H1 (cell line): ENCODE data around the gene GREB1L. TPM values are rescaled to one million over a fixed set of nuclear protein-coding genes. Genes with fewer than 3 reads are reported as not detected.

Source experiments
- CTCF ChIA-PET: fragments of 300-600 bp; sonication (Branson Sonifier 250); formaldehyde crosslinking; loops from one replicate; lab custom pipeline; 2021; ENCODE audit not compliant: partially characterized antibody; lab: Charles Lee
- POLR2A ChIA-PET: fragments of 300-600 bp; sonication (Branson Sonifier 250); formaldehyde crosslinking; loops from one replicate; lab custom pipeline; 2021; ENCODE audit warnings: inconsistent platforms; ENCODE audit not compliant: partially characterized antibody; lab: Charles Lee
- DNase-seq, 2 experiments: peaks; one replicate each; pipeline versions ENCODE4 v3.0.0 to v3.0.0-alpha.2; 2010 to 2022; ENCODE audit warnings: low spot score in 2 of 2, low read depth in 1 of 2, mixed read lengths in 1 of 2
- FAIRE-seq: peaks from 2 replicates; lab custom pipeline; 2011; peaks lifted over from hg19 to GRCh38; lab: Jason Lieb, UNC
- H2AFZ ChIP-seq: 2 replicates; pipeline ENCODE4 v1.8.1; 2012; ENCODE audit warnings: low read length, inconsistent platforms
- H2AK5ac ChIP-seq: 2 replicates; pipeline ENCODE4 v1.6.1; 2013; ENCODE audit warnings: low read depth, low read length
- H2BK120ac ChIP-seq: replicated peaks from 2 replicates; pipeline ENCODE3; 2013; ENCODE audit warnings: low read depth, low read length, inconsistent platforms
- H2BK12ac ChIP-seq: 2 replicates; pipeline ENCODE4 v1.6.1; 2013; ENCODE audit warnings: low read depth, low read length
- H2BK15ac ChIP-seq: 2 replicates; pipeline ENCODE4 v1.6.1; 2013; ENCODE audit warnings: low read length
- H2BK20ac ChIP-seq: 2 replicates; pipeline ENCODE4 v1.6.1; 2013; ENCODE audit warnings: low read length
- H2BK5ac ChIP-seq: 2 replicates; pipeline ENCODE4 v1.6.1; 2013; ENCODE audit warnings: low read depth, low read length
- H3K14ac ChIP-seq: 2 replicates; pipeline ENCODE4 v1.6.1; 2013; ENCODE audit warnings: inconsistent platforms; ENCODE audit not compliant: insufficient read length
- H3K18ac ChIP-seq: 2 replicates; pipeline ENCODE4 v1.6.1; 2013; ENCODE audit warnings: low read length; ENCODE audit errors: extremely low read depth
- H3K23ac ChIP-seq: 2 replicates; pipeline ENCODE4 v1.6.1; 2013; ENCODE audit warnings: inconsistent platforms; ENCODE audit not compliant: insufficient read length
- H3K23me2 ChIP-seq: 2 replicates; pipeline ENCODE4 v1.6.1; 2013; ENCODE audit warnings: low read depth, low read length
- H3K27ac ChIP-seq: 2 replicates; pipeline ENCODE4 v1.6.1; 2011; ENCODE audit warnings: low read depth, low read length, inconsistent platforms
- H3K27me3 ChIP-seq, 4 experiments: replicated peaks in 1 of 4; 1 replicate in 1 of 4; 2 replicates in 3 of 4; pipeline versions ENCODE4 v1.6.1 to v1.8.1; 2011 to 2013; ENCODE audit warnings: low read length in 3 of 4, mild to moderate bottlenecking in 3 of 4, inconsistent platforms in 2 of 4, mixed read lengths in 2 of 4, moderate library complexity in 1 of 4; ENCODE audit not compliant: control insufficient read depth in 3 of 4, insufficient read depth in 3 of 4; ENCODE audit errors: extremely low read depth in 1 of 4
- H3K36me3 ChIP-seq, 4 experiments: 2 replicates each; pipeline versions ENCODE4 v1.6.1 to v1.8.1; 2011 to 2013; ENCODE audit warnings: mild to moderate bottlenecking in 4 of 4, low read length in 3 of 4, moderate library complexity in 2 of 4, control low read depth in 1 of 4, inconsistent platforms in 1 of 4; ENCODE audit not compliant: insufficient read depth in 4 of 4, control insufficient read depth in 2 of 4
- H3K4ac ChIP-seq: replicated peaks from 2 replicates; pipeline ENCODE3; 2013; ENCODE audit warnings: low read length, low read depth, mixed read lengths, inconsistent platforms; ENCODE audit not compliant: insufficient read length
- H3K4me1 ChIP-seq, 4 experiments: replicated peaks in 1 of 4; 1 replicate in 1 of 4; 2 replicates in 3 of 4; pipeline versions ENCODE4 v1.6.1 to v1.8.1; 2011 to 2013; ENCODE audit warnings: low read length in 3 of 4, inconsistent platforms in 2 of 4, mixed read lengths in 1 of 4; ENCODE audit not compliant: insufficient read depth in 4 of 4, control insufficient read depth in 3 of 4
- H3K4me2 ChIP-seq, 2 experiments: 2 replicates each; pipeline versions ENCODE4 v1.6.1 to v1.8.1; 2011 to 2013; ENCODE audit warnings: low read depth in 2 of 2, low read length in 2 of 2, control low read depth in 1 of 2, inconsistent platforms in 1 of 2, mild to moderate bottlenecking in 1 of 2; ENCODE audit not compliant: insufficient read depth in 1 of 2
- H3K4me3 ChIP-seq, 4 experiments: fragments of 200-600, 300-600 bp in 1 of 4; sonication (generic), shearing (Covaris generic), sonication (Bioruptor Twin) in 1 of 4; 2 replicates each; pipeline versions ENCODE4 v1.5.1 to v1.8.1; 2011 to 2016; ENCODE audit warnings: low read length in 4 of 4, low read depth in 3 of 4, control low read depth in 2 of 4, inconsistent platforms in 2 of 4, mild to moderate bottlenecking in 2 of 4, mixed read lengths in 1 of 4, moderate library complexity in 1 of 4; ENCODE audit not compliant: insufficient read depth in 2 of 4; ENCODE audit errors: extremely low read depth in 1 of 4
- H3K56ac ChIP-seq: replicated peaks from 2 replicates; pipeline ENCODE3; 2013; ENCODE audit warnings: low read depth, mild to moderate bottlenecking, mixed read lengths, low read length, inconsistent platforms; ENCODE audit not compliant: insufficient read length
- H3K79me1 ChIP-seq: 2 replicates; pipeline ENCODE4 v1.6.1; 2013; ENCODE audit warnings: low read depth, low read length, control low read depth
- H3K79me2 ChIP-seq, 2 experiments: 2 replicates each; pipeline versions ENCODE4 v1.6.1 to v1.8.1; 2012 to 2013; ENCODE audit warnings: low read length in 2 of 2, mild to moderate bottlenecking in 2 of 2, inconsistent platforms in 1 of 2; ENCODE audit not compliant: insufficient read depth in 2 of 2, control insufficient read depth in 1 of 2
- H3K9ac ChIP-seq, 4 experiments: replicated peaks in 1 of 4; 1 replicate in 1 of 4; 2 replicates in 3 of 4; pipeline versions ENCODE4 v1.6.1 to v1.8.1; 2011 to 2013; ENCODE audit warnings: low read depth in 3 of 4, low read length in 3 of 4, control low read depth in 2 of 4, mild to moderate bottlenecking in 2 of 4, moderate library complexity in 2 of 4, inconsistent platforms in 1 of 4; ENCODE audit errors: extremely low read depth in 1 of 4
- H3K9me3 ChIP-seq, 2 experiments: 2 replicates each; pipeline versions ENCODE4 v1.6.1 to v1.8.1; 2012 to 2013; ENCODE audit warnings: mild to moderate bottlenecking in 2 of 2, moderate library complexity in 2 of 2, control low read depth in 1 of 2, inconsistent platforms in 1 of 2, low read depth in 1 of 2, low read length in 1 of 2, mixed read lengths in 1 of 2; ENCODE audit not compliant: insufficient read depth in 2 of 2
- H4K20me1 ChIP-seq, 2 experiments: replicated peaks in 1 of 2; 2 replicates each; pipeline versions ENCODE3 to v1.8.1; 2011 to 2013; ENCODE audit warnings: inconsistent platforms in 2 of 2, low read length in 2 of 2, mild to moderate bottlenecking in 1 of 2; ENCODE audit not compliant: insufficient read depth in 2 of 2, control insufficient read depth in 1 of 2
- H4K5ac ChIP-seq: 2 replicates; pipeline ENCODE4 v1.6.1; 2013; ENCODE audit warnings: low read length, low read depth, mixed read lengths, inconsistent platforms; ENCODE audit not compliant: insufficient read length
- H4K8ac ChIP-seq: 2 replicates; pipeline ENCODE4 v1.8.0; 2013; ENCODE audit warnings: mild to moderate bottlenecking, moderate library complexity, low read length, inconsistent platforms; ENCODE audit not compliant: insufficient read depth; ENCODE audit errors: extremely low read depth
- H4K91ac ChIP-seq: replicated peaks from 2 replicates; pipeline ENCODE3; 2013; ENCODE audit warnings: low read length, mixed read lengths, inconsistent platforms; ENCODE audit not compliant: insufficient read length
- BACH1 ChIP-seq: IDR thresholded peaks from 2 replicates; pipeline ENCODE4 v1.6.1; 2012; ENCODE audit warnings: low read length, improper control_type of control experiment
- CBX8 ChIP-seq: fragments of 300-800, 300-1000 bp; sonication (generic); IDR thresholded peaks from 2 replicates; pipeline ENCODE4 v1.7.1; 2016; ENCODE audit warnings: low read depth, low read length, borderline replicate concordance
- CHD2 ChIP-seq: IDR thresholded peaks from 2 replicates; pipeline ENCODE4 v1.6.1; 2012; ENCODE audit warnings: low read length, improper control_type of control experiment
- CREB1 ChIP-seq: IDR thresholded peaks from 2 replicates; pipeline ENCODE4 v1.6.1; 2012; ENCODE audit warnings: inconsistent platforms
- HDAC2 ChIP-seq, 2 experiments: fragments of 300-600 bp in 1 of 2; sonication (generic) in 1 of 2; IDR thresholded peaks; 2 replicates each; pipeline ENCODE4 v1.6.1; 2011 to 2012; ENCODE audit warnings: low read depth in 2 of 2, low read length in 2 of 2, mild to moderate bottlenecking in 2 of 2, moderate library complexity in 2 of 2, borderline replicate concordance in 1 of 2, inconsistent platforms in 1 of 2
- POLR2A ChIP-seq, 2 experiments: IDR thresholded peaks; 1 replicate in 1 of 2; 2 replicates in 1 of 2; pipeline ENCODE4 v1.6.1; 2011; ENCODE audit warnings: low read depth in 2 of 2, low read length in 2 of 2, mild to moderate bottlenecking in 2 of 2; ENCODE audit errors: control extremely low read depth in 1 of 2
- POU5F1 ChIP-seq: IDR thresholded peaks from 2 replicates; pipeline ENCODE4 v1.6.1; 2011; ENCODE audit warnings: low read depth, mild to moderate bottlenecking, low read length, moderate library complexity
- RXRA ChIP-seq: IDR thresholded peaks from 2 replicates; pipeline ENCODE4 v1.6.1; 2011; ENCODE audit warnings: low read depth, mild to moderate bottlenecking, low read length, moderate library complexity; ENCODE audit not compliant: insufficient read depth
- SAP30 ChIP-seq: fragments of 300-600 bp; sonication (generic); IDR thresholded peaks from 2 replicates; pipeline ENCODE4 v1.7.1; 2012; ENCODE audit warnings: low read length, moderate library complexity, mild to moderate bottlenecking, inconsistent platforms; ENCODE audit not compliant: insufficient read depth, insufficient replicate concordance
- SP2 ChIP-seq: IDR thresholded peaks from 2 replicates; pipeline ENCODE4 v1.6.1; 2012; ENCODE audit warnings: mild to moderate bottlenecking, low read length, inconsistent platforms
- WGBS, 2 experiments: shearing (Covaris generic) in 1 of 2; methylation state at CpG; one replicate each; pipeline versions ENCODE4 v1.1.6 to v1.1.7; 2013 to 2015; ENCODE audit warnings: low lambda C conversion rate in 2 of 2, mixed read lengths in 2 of 2, inconsistent platforms in 1 of 2, low coverage in 1 of 2, missing lambda C conversion rate in 1 of 2; ENCODE audit not compliant: insufficient replicate concordance in 2 of 2, insufficient coverage in 1 of 2, insufficient read length in 1 of 2; ENCODE audit errors: extremely low coverage in 1 of 2, missing lambda C conversion rate in 1 of 2; 5-methylcytosine and 5-hydroxymethylcytosine counted together
- polyA plus RNA-seq, 7 experiments: library from polyadenylated mRNA; depleted of rRNA in 3 of 7; stranded (reverse) in 5 of 7; unstranded in 2 of 7; fragments of >200 nt in 5 of 7; fragments of 200-250 nt in 2 of 7; gene quantifications; 1 replicate in 5 of 7; 2 replicates in 1 of 7; 4 replicates in 1 of 7; pipeline versions ENCODE4 v1.2.1 to v1.2.3, GENCODE V29; 2011 to 2013; ENCODE audit warnings: missing spikeins in 2 of 7, mixed read lengths in 2 of 7
- total RNA-seq: library from RNA; stranded (reverse); fragmentation: NEBNext Ultra II Directional; extraction: Animal tissue kit (Norgen Biotek cat#: 25700); gene quantifications from 2 replicates; pipeline ENCODE4 v1.2.1, GENCODE V29; 2021

Gene GREB1L
- total and polyA plus RNA-seq, 2 of the 8 experiments (the other 6 are each of a cell fraction or from before 2014, with no cell fraction given) = 0.34 to 1.6 TPM

GRCh38 chr18:21443776-21444464 lies 201.9 kb downstream of the GREB1L start:
- Histone ChIP-seq H2BK12ac (no peak overlapping the region), H2AFZ (no peak overlapping the region), H3K56ac (no peak overlapping the region), H2BK20ac (no peak overlapping the region), H4K8ac (no peak overlapping the region), H3K79me1 (no peaks in the 10 kb centered on the region), H3K27me3 (no peaks in the 10 kb centered on the region), H3K18ac (no peak overlapping the region), H3K23me2 (no peaks in the 10 kb centered on the region), H3K36me3 (peaks cover 0 to 5% (median 0%) of the 10 kb centered on the region in 4 experiments; a peak in 1 of 8 replicates), H3K9me3 (no peaks in the 10 kb centered on the region), H4K5ac (no peak overlapping the region), H3K4me1 (peaks cover 0 to 3% (median 0%) of the 10 kb centered on the region in 4 experiments; a peak in 1 of 7 replicates), H3K9ac (no peak overlapping the region), H3K4me2 (no peak overlapping the region), H3K79me2 (no peaks in the 10 kb centered on the region), H3K27ac (no peak overlapping the region), H2BK5ac (no peak overlapping the region), H3K14ac (no peak overlapping the region), H3K4ac (no peak overlapping the region), H3K4me3 (no peak overlapping the region), H4K91ac (no peak overlapping the region), H2AK5ac (no peak overlapping the region), H2BK120ac (no peak overlapping the region), H4K20me1 (no peaks in the 10 kb centered on the region), H3K23ac (no peak overlapping the region), H2BK15ac (no peak overlapping the region)
- WGBS, 2 experiments = 83% methylated on average over 9 of the region's 9 CpGs; no CpG with 5 or more reads in 1 of the 2 experiments
- ChIA-PET POLR2A (no interaction called here), CTCF (interaction anchor here (0.8 to 4.8 kb wide), 11 partner anchors 10 to 254 kb away, joined by 3 to 46 read pairs (median 3); no protein-coding TSS in a partner anchor)
- FAIRE-seq (no peak), DNase-seq (no peak)
- TF ChIP-seq CBX8 (no peak), HDAC2 (IDR thresholded peaks at IDR 0.05; ENCODE audit: borderline replicate concordance in 1 of 2, low read depth in 2 of 2, low read length in 2 of 2) (no peak), SP2 (no peak), BACH1 (no peak), CHD2 (no peak), CREB1 (no peak), RXRA (no peak), POLR2A (IDR thresholded peaks at IDR 0.05; ENCODE audit: control extremely low read depth in 1 of 2, low read depth in 2 of 2, low read length in 2 of 2) (no peak), SAP30 (no peak), POU5F1 (no peak)
